Measurements from ENCODE around the gene TMEM53.

DNA sequence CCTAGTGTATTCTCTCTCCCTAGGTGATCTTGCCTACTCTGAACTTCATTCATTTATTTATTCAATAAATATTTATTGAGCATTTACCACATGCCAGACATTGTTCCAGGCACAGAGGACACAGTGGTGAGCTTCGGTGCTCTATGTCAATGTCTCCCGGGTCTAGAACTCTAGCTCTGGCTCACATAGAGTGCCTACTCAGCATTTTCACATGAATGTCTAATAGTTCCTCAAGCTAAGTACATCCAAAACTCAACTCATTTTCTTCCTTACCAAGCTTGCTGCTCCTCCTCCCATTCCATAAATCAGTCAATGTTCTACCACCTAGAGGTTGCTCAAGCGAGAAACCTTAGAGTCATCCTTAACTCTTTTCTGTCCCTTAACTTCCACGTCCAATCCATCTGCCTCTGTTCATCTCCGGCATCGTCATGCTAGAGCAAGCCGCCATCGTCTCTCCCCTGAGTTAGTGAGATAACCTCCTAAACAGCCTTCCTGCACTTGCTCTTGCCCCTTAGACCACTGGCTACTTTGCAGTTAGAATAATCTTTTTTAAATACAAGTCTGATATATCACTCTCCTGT is 67.5 kb downstream of the TMEM53 start:
- TF ChIP-seq FOXK2 (IDR thresholded peaks at IDR 0.05) (no peak), SUZ12 (IDR thresholded peaks at IDR 0.05) (no peak), BHLHE40 (IDR thresholded peaks at IDR 0.05; ENCODE audit: borderline replicate concordance) (no peak), FOXM1 (IDR thresholded peaks at IDR 0.05; ENCODE audit: borderline replicate concordance) (no peak), HDGF (IDR thresholded peaks at IDR 0.05; ENCODE audit: borderline replicate concordance) (no peak), ARNT (IDR thresholded peaks at IDR 0.05) (no peak)
- TF ChIP-seq, protein P1, sequence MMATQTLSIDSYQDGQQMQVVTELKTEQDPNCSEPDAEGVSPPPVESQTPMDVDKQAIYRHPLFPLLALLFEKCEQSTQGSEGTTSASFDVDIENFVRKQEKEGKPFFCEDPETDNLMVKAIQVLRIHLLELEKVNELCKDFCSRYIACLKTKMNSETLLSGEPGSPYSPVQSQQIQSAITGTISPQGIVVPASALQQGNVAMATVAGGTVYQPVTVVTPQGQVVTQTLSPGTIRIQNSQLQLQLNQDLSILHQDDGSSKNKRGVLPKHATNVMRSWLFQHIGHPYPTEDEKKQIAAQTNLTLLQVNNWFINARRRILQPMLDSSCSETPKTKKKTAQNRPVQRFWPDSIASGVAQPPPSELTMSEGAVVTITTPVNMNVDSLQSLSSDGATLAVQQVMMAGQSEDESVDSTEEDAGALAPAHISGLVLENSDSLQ (IDR thresholded peaks at IDR 0.05), result 0 out of 2 replicates have a peak, but pooled peaks have one; percentile 6
